Posterior cingulate gyrus (tissue), 11 donors: Measurements from ENCODE around the gene RP2.

Experiments used
- DNase-seq, 10 donors: peaks; one replicate each; pipeline versions ENCODE4 v3.0.0 to v3.0.0-alpha.2; 2020 to 2021; ENCODE audit warnings: mixed read lengths in 3 of 10
- intact Hi-C: fragments of 100-400 bp; cut with DNase I; formaldehyde crosslinking; loops from one replicate; pipeline ENCODE4 v1.15.1; 2023

The RP2 gene

DNA sequence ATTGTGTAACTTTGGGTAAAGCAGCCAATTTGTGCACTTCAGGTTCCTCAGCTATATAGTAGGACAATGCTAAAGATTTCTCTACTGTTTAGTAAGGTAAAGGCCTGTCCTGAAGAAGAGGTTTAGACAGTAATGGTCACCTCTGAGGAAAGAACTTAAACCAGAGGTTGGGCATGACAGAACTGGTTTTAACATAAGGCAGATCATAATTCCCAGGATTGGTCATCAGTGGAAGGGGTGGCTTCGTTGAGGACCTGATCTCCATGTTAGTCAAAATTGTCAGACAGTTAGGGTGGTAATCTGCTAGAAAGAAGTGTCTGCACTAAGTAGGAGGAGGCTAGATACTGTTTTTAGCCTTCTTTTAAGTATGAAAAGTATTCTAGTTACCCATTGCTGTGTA lies 4.1 kb downstream of the RP2 start:
- intact Hi-C loops: no loop called here
- no peak for DNase-seq

DNA sequence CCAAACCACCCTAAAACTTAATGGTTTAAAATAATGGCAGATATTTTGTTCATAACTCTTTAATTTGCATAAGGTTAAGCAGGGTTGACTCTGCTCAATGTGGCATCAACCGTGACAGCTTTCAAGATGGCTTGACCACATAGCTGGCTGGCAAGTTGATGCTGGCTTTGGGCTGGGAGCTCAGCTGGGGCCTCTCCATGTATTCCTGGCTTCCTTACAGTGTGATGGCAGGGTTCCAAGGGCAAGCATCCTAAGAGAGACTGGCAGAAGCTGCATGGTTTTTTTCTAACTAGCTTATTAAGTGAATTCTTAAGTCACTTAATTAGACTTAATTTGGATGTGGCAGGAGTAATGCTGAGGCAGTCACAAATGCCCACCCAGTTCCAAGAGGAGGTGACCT lies 4.5 kb downstream of the RP2 start:
- intact Hi-C loops: no loop called here
- peak in 3 of 10 donors; percentile 2 to 34 (median 8) for DNase-seq

DNA sequence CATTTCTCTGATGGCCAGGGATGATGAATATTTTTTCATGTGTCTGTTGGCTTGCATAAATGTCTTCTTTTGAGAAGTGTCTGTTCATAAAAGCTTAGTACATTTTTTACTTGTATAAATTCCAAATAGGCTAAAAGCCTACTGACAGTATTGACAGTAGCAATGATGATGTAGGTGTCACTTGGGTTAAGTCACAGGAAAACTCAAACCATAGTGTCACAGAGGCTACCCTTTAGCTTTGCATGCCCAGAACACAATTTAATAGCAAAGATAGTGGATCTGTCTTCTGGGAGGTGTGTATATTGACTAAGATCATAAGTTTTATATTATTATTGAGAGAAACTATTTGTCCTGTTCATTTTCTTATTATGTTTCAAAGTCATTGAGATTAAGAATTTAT lies 8.1 kb downstream of the RP2 start:
- DNase-seq: no peak
- intact Hi-C loops: no loop called here

GRCh38 chrX:46849933-46850332 lies 13.1 kb downstream of the RP2 start:
- intact Hi-C loops: no loop called here

GRCh38 chrX:46850771-46851170 lies 13.9 kb downstream of the RP2 start:
- DNase-seq: no peak
- intact Hi-C loops: no loop called here

More at GRCh38 chrX:46849933-46850332, 13.1 kb downstream of the RP2 start:
- DNase-seq: no peak

DNA sequence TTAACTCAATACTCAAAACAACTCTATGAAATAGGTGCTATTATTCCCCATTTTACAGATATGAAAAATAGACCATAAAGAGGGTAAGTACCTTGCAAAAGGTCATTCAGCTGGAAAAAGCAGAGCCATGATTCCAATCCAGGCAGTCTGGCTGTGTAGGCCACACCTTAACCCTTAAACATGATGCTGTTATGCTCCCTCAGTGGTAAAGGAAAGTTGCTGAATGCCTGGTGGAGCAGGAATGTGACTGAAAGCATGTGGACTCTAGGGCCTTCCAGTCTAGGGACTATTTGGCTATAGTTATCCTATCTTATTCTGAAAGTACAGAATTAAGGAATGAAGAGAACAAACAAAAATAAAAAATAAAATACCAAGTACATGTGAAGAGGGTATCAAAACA lies 19.6 kb downstream of the RP2 start:
- intact Hi-C loops: no loop called here
- DNase-seq: no peak

GRCh38 chrX:46860557-46860956 lies 23.7 kb downstream of the RP2 start:
- intact Hi-C loops: no loop called here

DNA sequence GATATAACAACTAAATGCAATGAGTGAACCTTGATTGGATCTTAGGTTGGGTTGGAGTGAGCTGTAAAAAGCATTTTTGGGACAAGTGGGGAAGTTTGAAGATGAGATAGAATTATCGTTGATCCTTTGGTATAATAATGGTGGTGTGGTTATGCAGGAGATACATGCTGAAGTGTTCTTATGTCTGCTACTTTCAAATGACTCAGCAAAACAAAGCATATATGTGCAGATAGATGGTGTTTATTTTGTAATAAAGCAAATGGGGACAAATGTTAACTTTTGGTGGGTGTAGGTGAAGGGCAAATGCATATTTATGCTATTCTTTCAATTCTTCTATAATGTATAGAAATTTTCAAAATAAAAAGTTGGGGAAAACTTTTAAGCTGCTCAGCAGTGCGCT lies 26.2 kb downstream of the RP2 start:
- intact Hi-C loops: no loop called here
- DNase-seq: no peak

More at GRCh38 chrX:46860557-46860956, 23.7 kb downstream of the RP2 start:
- DNase-seq: no peak

DNA sequence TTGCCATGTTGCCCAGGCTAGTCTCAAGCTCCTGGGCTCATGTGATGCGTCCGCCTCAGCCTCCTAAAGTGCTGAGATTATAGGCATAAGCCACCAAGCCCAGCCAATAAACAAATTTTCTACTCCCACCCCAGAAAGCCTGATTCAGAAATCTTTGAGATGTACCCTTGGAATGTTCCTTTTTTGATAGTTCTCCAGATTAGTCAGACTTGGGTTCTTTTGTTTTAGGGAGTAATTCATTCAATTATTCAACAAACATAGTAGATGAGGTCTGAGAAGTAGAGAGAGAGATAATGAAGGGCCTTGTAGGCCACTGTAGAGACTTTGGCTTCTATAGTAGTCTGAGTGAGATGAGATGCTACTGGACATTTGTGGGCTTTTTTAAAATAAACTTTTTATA lies 27.8 kb downstream of the RP2 start:
- no peak for DNase-seq
- intact Hi-C loops: no loop called here

DNA sequence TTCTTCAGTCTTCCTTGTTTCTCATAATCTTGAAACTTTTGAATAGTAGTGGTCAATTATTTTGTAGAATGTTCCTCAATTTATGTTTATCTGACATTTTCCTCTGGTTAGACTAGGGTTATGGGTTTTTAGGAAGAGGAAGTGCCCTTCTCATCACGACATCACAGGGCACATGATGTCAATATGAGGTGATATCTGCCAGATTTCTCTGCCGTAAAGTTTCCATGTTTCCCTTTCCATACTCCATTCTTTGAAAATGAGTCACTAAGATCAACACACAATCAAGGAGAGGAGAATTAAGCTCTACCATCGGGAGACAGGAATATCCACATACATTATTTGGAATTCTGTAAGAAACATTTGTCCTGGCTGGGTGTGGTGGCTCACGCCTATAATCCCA lies 28.4 kb downstream of the RP2 start:
- intact Hi-C loops: no loop called here
- no peak for DNase-seq

DNA sequence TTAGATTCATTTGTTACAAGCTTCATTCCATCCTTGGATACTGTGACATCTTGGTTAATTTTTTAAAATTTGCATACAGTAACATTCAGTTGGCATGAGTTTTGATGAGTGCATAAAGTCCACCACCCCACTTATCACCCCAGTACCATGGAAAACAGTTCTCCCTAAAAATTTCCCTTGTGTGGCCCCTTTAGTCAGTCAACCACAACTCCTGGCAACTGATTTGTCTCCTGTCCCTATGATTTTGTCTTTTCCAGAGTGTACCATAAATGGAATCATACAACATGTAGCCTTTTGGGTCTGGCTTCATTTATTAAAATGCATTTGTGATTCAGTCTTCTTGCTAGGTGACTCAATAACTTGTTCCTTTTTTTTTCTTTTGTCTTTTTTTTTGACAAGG lies 29.9 kb downstream of the RP2 start:
- DNase-seq: no peak
- intact Hi-C loops: no loop called here

GRCh38 chrX:46873746-46874145 lies 36.9 kb downstream of the RP2 start:
- DNase-seq: no peak
- intact Hi-C loops: no loop called here

DNA sequence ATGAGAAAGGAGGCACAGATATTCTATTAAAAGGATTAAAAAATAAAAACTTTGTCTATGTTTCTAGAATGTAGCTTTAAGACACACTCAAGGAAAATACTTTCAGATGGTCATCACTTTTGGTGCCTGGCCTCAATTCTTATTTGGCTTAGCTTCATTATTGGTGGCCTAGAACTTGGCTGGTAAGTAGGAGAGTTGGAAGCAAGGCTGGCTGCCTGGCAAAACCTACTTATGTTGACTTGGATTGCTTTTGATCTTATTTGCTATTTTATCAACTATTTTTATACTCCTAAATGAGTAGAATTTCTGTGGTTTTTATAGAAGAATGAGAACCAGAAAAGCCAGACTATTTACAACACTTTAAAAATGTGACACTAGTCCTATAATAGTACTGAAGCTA lies 40.1 kb downstream of the RP2 start:
- intact Hi-C loops: no loop called here
- DNase-seq: no peak

DNA sequence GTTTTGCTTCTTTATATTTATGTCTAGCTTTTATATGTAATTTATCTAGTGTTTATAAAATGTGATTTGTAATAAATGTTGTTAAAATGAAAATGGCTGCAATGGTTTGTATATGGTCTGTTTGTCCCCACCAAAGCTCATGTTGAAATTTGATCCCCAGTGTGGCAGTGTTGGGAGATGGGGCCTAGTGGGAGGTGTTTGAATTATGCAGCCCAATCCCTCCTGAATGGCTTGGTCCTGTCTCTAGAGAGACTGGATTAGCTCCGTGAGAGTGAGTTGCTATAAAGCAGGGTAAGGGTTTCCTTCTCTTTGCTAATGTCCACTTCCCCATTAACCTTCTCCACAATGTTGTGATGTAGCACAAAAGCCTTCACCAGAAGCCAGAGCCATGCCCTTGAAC lies 45.4 kb downstream of the RP2 start:
- no peak for DNase-seq
- intact Hi-C loops: no loop called here

- no peak for DNase-seq
- intact Hi-C loops: no loop called here
Measured at GRCh38 chrX:46884799-46885198, 48.0 kb downstream of the RP2 start.

DNA sequence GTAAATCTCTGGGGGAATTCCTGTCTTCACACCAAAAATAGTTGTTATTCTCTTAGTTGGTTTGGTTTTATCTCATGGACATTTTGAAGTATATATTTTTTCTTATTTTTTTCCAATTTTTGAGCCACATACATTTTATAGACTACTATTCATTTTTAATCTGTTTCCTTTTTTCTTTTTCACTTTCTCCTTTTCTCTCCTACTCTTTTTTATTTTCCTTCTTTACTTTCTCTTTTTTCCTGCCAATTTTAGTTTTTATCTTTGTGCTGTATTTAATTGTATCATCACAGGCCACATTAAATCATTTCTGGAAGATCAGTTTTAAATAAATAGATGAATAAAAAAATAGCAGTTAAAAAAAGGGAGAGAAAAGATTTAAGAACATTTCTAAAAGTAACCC lies 61.4 kb downstream of the RP2 start:
- intact Hi-C loops: no loop called here
- DNase-seq: no peak

DNA sequence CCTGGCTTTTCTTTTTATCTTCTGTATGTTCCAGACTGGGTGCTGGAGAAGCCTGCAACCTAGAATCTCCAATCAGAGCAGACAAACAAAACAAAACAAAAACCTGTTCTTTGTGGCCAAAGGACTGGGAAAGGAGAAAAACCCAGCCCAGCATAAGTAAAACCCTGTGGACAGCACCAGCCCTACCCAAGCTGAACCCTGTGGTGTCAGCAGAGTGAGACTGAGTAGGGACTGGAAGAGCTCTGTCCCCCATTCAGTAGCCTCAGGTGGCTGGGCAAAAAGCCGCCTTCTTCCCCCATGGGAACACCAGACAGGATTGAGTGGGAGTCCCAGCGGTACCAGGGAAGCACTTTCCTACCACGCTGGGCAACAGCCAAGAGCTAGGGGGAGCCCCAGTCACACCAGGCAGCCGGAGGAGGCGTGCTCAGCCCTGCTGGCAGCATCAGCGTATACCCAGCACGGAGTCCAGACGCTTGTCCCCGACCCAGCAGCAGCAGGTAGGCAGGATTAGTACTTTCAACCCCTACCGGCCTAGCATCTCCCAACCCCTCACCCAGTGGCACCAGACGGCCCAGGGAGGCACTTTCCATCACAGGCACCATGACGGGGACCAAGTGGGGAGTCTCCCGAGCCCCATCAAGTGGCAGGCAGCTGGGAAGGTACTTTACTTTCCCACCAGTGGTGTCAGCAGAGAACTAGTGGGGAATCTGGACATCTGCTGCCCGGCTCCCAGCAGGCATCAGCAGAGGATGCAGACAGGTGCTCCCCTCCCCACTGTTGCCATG lies 66.8 kb downstream of the RP2 start:
- peak; percentile 67 to 97 (median 83) for DNase-seq
- intact Hi-C loops: loop anchor here (2.0 to 5.0 kb wide), 2 partner anchors 127 to 189 kb away; no protein-coding TSS in a partner anchor

- no peak for DNase-seq
- intact Hi-C loops: loop anchor here (5.0 kb wide), 1 partner anchor 188 kb away; no protein-coding TSS in a partner anchor
Measured at GRCh38 chrX:46904626-46905025, 67.8 kb downstream of the RP2 start.

DNA sequence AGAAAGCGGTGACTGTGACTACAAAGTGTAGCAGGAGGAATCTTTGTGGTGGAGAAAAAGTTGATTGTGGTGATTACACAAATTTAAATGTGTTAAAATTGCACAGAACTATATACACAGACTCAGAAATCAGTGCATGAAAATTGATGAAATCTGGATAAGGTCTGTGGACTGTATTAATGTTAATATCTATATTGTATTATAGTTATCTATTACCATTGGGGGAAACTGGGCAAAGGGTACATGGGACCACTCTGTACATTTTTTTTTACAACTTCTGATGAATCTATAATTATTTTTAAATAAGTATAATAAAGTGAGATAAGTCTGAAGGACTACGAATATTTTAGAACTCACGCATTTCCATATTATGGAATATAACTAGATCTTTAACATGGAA lies 73.6 kb downstream of the RP2 start:
- DNase-seq: no peak

GRCh38 chrX:46912098-46912602 lies 75.3 kb downstream of the RP2 start, which contains the start of gene JADE3:
TSS of gene JADE3 (plus strand) at chrX:46912421. CDS start at chrX:46984895, 72,474 bp downstream.
- intact Hi-C loops: loop anchor here (10.0 kb wide), 1 partner anchor 83 kb away; no protein-coding TSS in a partner anchor
- peak; percentile 19 to 92 (median 34) for DNase-seq

More for the DNA sequence above, 73.6 kb downstream of the RP2 start:
- intact Hi-C loops: loop anchor here (10.0 kb wide), 1 partner anchor 84 kb away; no protein-coding TSS in a partner anchor

DNA sequence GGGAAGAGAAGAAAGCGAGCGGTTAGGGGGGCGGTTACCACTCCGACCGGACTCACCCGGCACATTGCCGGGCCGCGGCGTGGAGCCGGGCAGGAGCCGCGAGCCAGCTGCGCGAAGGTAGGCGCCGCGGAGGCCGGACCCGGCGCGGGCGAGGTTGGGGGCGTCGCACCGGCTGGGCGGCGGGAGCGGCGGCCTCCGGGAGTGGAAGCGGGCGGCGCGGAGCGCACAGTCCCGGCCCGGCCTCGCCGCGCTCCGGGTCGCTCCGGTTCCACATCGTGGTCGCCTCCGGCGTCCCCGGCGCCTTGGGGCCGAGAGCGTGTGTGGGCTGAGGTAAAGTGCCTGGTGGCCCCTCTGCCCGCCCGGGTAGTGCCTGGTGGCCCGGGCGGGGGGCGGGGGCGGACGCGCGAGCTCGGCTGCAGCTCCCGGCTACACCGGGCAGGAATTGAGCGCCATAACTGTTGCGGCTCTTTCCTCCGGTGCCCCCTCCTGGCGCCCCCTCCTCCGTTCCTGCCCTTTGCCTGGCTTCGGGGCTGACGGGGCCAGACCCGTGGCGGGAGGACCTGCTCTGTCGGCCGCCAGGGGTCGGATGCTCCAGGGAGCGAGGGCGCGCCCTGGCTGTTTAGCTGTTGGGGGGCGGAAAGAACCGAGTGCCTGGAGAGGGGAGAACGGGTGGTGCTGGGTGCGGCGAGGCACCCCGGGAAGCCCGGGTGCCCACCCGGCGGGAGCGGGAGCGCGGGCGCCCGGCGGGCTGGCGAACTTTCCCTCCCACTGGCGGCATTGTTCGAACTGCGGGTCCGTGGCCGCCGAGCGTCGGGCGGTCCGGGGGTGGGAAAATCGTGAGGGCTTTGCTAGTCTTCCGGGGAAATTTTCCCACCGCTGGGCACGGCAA lies 76.0 kb downstream of the RP2 start:
- intact Hi-C loops: loop anchor here (10.0 kb wide), 1 partner anchor 82 kb away; no protein-coding TSS in a partner anchor
- DNase-seq: peak in 6 of 10 donors; percentile 4 to 87 (median 57)
